ENCODE results near the gene MTPN.

Gene MTPN

GRCh38 chr7:135956393-135956792, 20.8 kb downstream of the MTPN start:
- no peak for DNase-seq

DNA sequence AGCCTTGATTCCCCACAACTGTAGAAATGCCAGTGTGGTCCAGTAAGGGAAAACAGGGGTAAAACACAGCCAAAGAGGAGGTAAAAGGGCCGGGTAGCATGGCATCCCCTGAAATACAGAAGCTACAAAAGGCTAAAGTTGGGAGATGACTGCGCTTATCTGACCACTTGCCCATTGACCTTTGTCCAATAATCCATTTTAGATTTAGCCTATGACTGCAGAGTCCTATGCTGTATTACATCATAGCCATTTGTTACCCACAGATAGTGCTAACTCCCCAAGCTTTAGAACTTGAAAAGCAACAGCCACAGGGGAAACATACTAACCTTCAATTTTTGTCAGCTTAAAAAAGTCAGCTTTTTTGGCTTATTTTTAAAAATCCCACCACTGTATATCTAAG, 26.2 kb downstream of the MTPN start:
- no peak for DNase-seq

DNA sequence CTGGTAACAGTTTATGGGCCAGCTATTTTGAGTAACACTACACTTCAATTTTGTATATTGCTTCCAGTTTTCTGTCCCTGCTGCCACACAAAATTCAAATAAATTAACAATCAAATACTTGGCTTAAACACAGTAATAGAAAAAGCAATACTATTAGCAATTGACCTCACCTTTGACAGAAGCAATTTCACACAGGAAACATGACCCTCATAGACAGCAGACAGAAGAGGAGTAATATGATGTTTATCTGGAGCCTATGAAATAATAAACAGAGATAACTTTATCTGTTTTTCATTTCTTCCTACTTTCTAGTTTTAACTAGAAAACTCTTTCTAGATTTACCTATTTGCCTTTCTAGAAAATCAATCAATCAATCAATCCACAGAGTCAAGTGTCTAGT, 26.7 kb downstream of the MTPN start:
- no peak for DNase-seq

- DNase-seq: no peak
These were observed 30.7 kb downstream of the MTPN start for GRCh38 chr7:135946289-135947055.

DNA sequence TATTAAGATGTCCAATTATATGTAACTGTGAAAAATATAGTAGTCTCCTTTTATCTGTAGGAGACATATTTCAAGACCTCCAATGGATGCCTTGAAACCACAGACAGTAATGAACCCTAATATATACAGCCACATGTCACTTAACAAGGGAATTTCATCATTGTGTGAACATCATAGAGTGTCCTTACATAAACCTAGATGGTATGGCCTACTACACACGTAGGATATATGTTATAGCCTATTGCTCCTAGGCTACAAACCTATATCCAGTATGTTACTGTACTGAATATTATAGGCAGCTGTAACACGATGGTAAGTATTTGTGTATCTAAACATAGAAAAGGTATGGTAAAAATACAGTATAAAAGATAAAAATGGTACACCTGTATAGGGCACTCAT, 32.4 kb downstream of the MTPN start:
- DNase-seq: peak; percentile 57

DNA sequence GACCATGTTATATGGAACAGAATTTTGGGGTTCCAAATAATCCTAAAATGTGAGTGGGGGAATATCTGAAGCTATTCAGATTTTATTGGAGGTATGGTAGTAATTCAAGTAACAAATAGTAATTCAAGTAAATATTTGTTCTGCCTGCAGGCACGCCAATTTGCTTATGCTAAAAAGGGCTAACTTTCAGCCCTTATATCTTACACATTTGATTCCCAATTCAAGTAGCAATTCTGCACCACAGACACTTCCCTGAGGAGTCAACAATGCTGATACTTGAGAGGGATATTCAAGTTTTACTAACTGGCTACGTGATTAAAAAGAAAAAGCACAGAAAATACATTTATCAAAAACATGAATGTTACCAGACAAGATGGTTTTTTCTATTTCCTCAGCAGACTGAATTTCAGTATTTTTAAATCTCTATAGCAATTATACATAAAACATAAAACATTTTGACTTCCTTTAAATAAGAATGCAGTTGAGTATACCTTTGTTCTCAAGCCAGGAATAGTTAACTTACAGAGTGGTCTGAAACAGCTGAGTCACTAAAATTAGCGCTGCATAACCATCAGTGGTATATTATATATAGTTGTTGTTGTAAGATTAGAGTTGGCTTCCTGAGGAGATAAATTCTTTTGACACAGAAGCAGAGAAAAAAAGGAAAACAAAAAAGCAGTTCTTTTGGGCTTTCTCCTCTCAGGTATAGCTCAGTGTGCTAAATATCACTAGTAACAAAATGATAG, 33.9 kb downstream of the MTPN start:
- DNase-seq: peak; percentile 79

DNA sequence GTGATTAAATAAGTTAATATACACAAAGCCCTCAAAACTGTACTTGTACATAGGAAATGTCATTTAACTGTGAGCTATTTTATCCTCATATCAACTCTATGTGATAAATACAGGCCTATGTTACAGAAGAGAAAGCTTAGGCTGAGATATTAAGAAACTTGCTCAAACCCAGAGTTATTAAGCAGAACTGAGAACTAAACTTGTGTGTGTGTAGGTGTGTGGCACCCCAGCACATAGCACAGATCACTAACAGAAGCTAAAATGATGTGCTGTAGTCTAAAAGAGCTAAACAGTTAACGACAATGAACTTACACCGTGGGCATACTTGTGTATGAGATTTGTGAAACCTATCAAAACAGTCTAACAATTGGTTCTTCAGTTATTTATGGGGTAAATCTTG, 34.5 kb downstream of the MTPN start:
- DNase-seq: no peak

GRCh38 chr7:135940077-135941075, 36.8 kb downstream of the MTPN start:
- DNase-seq: no peak

GRCh38 chr7:135939261-135939812, 37.8 kb downstream of the MTPN start:
- peak; percentile 26 for DNase-seq

DNA sequence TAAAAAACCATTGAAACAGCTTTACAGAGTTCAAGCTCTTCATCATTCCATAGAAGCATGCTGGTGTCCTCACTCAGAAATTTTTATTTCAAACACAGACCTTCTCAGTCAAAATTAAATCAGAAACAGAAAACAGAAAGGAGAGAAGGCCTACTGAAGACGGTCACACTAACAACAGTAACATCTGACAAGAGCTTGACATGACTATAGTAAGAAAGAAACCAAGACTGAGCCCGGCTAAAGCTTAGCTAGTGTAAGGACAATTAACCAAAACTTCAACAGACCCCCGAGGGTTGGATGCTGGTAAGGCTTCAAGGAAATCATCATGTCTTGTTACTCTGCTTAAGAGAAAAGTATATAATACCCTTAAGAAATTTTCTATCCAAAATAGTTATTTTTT, 38.6 kb downstream of the MTPN start:
- no peak for DNase-seq

GRCh38 chr7:135938086-135938485, 39.1 kb downstream of the MTPN start:
- DNase-seq: no peak

- DNase-seq: peak; percentile 39
These were observed 40.5 kb downstream of the MTPN start for GRCh38 chr7:135936497-135937217.

GRCh38 chr7:135934651-135935050, 42.5 kb downstream of the MTPN start:
- no peak for DNase-seq

- DNase-seq: peak; percentile 31
These were observed 43.5 kb downstream of the MTPN start for GRCh38 chr7:135933509-135934188.

DNA sequence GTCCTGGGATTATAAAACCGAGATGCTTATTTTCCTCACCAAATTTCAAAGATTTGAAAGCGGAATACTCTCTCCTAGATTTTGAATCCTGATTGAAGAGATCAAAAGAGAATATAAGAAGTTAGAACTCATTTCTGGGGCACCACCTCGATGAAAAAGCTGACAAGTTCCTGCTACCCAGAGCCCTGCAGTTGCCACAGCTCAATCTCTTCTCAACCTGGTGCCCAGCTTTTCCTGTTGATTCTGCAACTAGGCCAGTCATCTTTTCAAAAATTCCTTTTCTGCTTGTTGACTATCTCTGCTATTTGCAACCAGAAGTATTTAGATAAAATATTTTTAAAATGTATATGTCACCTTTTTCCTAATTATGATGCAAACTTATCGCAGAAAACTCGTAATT, 45.0 kb downstream of the MTPN start:
- no peak for DNase-seq

DNA sequence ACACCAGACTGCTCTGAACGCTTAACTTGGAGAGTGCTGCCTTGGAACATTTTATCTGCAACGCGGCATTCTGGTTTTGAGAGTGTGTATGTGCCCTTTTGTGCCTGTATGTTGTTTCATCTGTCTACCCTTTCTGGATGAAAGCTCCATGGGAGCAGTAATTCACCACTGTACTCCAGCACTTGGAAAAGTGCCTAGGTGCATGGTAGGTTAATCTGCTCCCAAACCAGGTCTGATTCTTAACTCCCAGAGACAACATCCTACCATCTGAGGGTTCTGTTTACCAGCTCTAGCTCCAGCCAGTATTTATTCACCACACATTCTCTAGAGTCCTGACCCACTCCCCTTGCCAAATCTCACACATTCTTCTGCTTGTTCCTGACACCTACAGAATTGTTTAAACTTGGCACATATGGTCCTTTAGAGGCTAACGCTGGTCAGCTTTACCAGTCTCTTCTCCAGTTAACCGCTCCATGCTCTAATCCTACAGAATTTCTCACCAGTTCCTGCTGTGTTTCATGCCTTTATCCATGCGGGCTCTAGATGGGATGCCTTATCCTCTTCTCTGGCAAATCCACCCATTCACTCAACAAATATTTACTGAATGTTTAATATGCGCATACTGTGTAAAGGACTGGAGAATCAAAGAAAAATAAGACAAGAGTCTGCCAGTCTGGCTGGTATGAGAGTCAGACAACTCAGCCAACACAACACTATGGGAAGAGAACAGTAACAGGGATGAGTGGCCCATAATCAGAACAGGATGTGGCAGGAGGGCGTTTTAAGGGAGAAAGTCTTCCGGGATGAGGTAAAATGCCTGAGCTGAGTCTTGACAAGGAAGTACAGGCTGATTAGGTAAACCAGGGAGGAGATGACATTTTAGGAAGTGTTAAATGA, 46.3 kb downstream of the MTPN start:
- no peak for DNase-seq

GRCh38 chr7:135929722-135930141, 47.4 kb downstream of the MTPN start:
- no peak for DNase-seq

DNA sequence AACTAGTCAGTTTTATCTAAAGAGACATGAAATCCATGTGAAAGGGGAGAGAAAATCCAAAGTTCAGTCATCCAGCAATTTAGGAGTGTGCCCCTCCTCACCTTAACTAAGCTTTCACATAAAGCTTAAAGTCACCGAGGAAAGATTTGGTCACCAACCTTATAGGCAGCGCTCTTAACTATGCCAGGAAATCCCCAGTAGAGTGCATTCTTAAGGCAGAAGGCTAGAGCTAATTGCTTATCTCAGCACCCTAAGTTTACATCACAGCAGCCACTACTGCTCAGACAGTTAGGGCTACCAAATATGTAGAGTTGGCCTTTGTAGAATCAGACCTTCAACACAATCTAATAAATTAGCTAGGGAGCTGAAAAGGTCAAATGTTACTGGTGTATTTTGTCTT, 47.9 kb downstream of the MTPN start:
- no peak for DNase-seq

- DNase-seq: no peak
These were observed 49.0 kb downstream of the MTPN start for GRCh38 chr7:135928136-135928535.

GRCh38 chr7:135925210-135925609, 51.9 kb downstream of the MTPN start:
- DNase-seq: peak; percentile 49
